Measurements from ENCODE around the gene THSD7B. TPM values are rescaled to one million over a fixed set of nuclear protein-coding genes. Genes with fewer than 3 reads are reported as not detected.

The THSD7B gene
- total RNA-seq, 2 donors from 2014 or later = 0.95 to 12.7 TPM

DNA sequence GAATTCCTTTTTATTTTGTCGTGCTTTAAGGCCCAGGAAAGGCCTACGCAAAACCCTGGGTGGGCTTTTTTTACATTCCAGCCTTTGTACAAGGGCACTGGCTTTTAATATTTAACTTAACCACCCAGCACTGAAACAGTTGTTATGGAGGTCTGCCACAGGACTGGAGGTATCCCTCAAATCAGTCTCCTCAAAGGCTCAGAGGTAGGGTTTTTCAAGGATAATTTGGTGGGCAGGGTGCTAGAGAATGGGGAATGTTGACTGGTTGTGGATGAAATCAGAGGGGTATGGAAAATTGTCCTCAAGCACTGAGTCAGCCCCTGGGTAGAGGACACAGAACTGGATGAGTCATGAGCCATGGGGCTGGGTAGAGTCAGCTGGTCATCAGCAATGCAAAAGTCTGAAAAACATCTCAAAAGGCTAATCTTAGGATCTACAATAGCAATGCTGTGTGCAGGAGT, 443.1 kb downstream of the THSD7B start:
- no peaks in the 10 kb centered on the region for H3K9me3 ChIP-seq
- no peaks in the 10 kb centered on the region for H3K4me1 ChIP-seq (ENCODE audit: control insufficient read depth in 1 of 2, low read depth in 2 of 2)
- H3K36me3 ChIP-seq = no peaks in the 10 kb centered on the region
- no peak for ATAC-seq (ENCODE audit: insufficient number of reproducible peaks, low FRiP score, low read depth)
- no peak for DNase-seq (ENCODE audit: low spot score)
- H3K27ac ChIP-seq = no peak overlapping the region
- H3K4me3 ChIP-seq = no peak overlapping the region
- TF ChIP-seq, protein P1, sequence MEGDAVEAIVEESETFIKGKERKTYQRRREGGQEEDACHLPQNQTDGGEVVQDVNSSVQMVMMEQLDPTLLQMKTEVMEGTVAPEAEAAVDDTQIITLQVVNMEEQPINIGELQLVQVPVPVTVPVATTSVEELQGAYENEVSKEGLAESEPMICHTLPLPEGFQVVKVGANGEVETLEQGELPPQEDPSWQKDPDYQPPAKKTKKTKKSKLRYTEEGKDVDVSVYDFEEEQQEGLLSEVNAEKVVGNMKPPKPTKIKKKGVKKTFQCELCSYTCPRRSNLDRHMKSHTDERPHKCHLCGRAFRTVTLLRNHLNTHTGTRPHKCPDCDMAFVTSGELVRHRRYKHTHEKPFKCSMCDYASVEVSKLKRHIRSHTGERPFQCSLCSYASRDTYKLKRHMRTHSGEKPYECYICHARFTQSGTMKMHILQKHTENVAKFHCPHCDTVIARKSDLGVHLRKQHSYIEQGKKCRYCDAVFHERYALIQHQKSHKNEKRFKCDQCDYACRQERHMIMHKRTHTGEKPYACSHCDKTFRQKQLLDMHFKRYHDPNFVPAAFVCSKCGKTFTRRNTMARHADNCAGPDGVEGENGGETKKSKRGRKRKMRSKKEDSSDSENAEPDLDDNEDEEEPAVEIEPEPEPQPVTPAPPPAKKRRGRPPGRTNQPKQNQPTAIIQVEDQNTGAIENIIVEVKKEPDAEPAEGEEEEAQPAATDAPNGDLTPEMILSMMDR (IDR thresholded peaks at IDR 0.05) = no peak
- H3K27me3 ChIP-seq (replicated peaks; ENCODE audit: insufficient read depth) = no peaks in the 10 kb centered on the region

DNA sequence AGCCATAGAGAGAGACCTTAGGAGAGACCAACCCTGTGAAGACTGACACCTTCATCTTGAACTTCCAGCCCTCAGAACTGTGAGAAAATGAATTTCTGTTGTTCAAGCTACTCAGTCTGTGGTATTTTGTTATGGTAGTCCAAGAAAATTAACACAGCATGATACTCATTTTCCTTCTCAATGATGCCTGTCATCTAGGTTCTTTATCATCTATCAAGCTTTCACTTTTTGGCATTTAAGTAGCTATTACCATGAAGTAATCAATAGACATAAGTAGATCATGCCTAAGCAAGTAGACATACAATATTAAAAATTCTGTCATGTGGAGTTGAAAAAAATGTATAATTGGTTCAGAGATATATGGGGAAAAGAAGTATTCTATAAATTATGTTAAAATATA, 444.7 kb downstream of the THSD7B start:
- no peak overlapping the region for H3K4me3 ChIP-seq
- no peaks in the 10 kb centered on the region for H3K27me3 ChIP-seq (replicated peaks; ENCODE audit: insufficient read depth)
- no peak for DNase-seq (ENCODE audit: low spot score)
- TF ChIP-seq, protein P1 (IDR thresholded peaks at IDR 0.05) = no peak
- no peaks in the 10 kb centered on the region for H3K9me3 ChIP-seq
- no peak overlapping the region for H3K27ac ChIP-seq
- no peaks in the 10 kb centered on the region for H3K36me3 ChIP-seq
- no peaks in the 10 kb centered on the region for H3K4me1 ChIP-seq (ENCODE audit: control insufficient read depth in 1 of 2, low read depth in 2 of 2)
- no peak for ATAC-seq (ENCODE audit: insufficient number of reproducible peaks, low FRiP score, low read depth)

DNA sequence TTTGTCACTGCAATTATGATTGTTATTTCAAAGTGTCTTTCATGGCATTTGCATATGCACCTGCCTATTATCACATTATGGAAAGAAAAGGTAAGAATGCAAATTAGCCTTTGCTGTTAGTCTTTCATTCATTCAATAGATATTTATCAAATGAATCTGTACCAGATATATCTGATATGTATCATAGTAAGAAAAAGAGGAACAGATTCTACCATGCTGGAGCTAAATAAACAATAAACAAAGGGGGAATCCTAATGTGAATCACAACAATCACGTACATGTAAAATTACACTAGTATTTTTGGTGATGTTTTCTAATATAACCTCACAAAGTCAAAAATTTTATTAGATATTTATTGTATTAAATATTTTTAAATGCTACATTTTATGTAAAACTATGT, 446.4 kb downstream of the THSD7B start:
- H3K27me3 ChIP-seq (replicated peaks; ENCODE audit: insufficient read depth) = no peaks in the 10 kb centered on the region
- DNase-seq (ENCODE audit: low spot score) (no peak), ATAC-seq (ENCODE audit: insufficient number of reproducible peaks, low FRiP score, low read depth) (no peak)
- no peaks in the 10 kb centered on the region for H3K9me3 ChIP-seq
- H3K4me3 ChIP-seq = no peak overlapping the region
- H3K36me3 ChIP-seq = no peaks in the 10 kb centered on the region
- H3K27ac ChIP-seq = no peak overlapping the region
- H3K4me1 ChIP-seq (ENCODE audit: control insufficient read depth in 1 of 2, low read depth in 2 of 2) = no peaks in the 10 kb centered on the region
- TF ChIP-seq, protein P1 (IDR thresholded peaks at IDR 0.05) = no peak

DNA sequence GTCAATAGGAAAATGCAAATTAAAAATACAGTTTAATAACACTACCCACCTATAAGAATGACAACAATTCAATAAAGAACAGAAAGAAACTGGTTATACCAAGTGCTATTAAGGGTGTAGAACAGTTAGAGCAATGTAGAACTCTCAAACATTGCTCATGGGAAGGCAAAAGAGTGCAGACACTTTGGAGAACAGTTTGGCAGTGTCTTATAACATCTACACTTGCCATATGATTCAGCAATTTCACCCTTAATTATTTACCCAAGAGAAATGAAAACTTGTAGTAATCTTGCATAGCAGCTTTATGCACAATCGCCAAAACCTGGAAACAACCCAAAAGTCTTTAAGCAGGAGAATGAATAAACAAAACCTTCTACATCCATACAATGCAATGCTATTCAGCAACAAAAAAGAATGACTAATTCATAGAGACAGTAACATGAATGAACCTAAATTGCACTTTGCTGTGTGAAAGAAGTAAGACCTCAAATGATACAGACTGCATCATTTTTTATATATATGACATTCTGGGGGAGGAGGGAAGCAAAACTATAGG, 455.2 kb downstream of the THSD7B start:
- H3K4me1 ChIP-seq (ENCODE audit: control insufficient read depth in 1 of 2, low read depth in 2 of 2) = peaks cover 0 to 9% of the 10 kb centered on the region in 2 donors
- H3K27ac ChIP-seq = no peak overlapping the region
- H3K9me3 ChIP-seq = no peaks in the 10 kb centered on the region
- H3K27me3 ChIP-seq (replicated peaks; ENCODE audit: insufficient read depth) = no peaks in the 10 kb centered on the region
- H3K36me3 ChIP-seq = no peaks in the 10 kb centered on the region
- DNase-seq (ENCODE audit: low spot score) (no peak), ATAC-seq (ENCODE audit: insufficient number of reproducible peaks, low FRiP score, low read depth) (no peak)
- no peak overlapping the region for H3K4me3 ChIP-seq
- TF ChIP-seq, protein P1 (IDR thresholded peaks at IDR 0.05) = no peak

GRCh38 chr2:137221797-137222492, 456.6 kb downstream of the THSD7B start:
- Histone ChIP-seq H3K36me3 (no peaks in the 10 kb centered on the region), H3K4me1 (ENCODE audit: control insufficient read depth in 1 of 2, low read depth in 2 of 2) (peaks cover 0 to 9% of the 10 kb centered on the region in 2 donors), H3K27me3 (replicated peaks; ENCODE audit: insufficient read depth) (no peaks in the 10 kb centered on the region), H3K9me3 (no peaks in the 10 kb centered on the region), H3K27ac (no peak overlapping the region), H3K4me3 (no peak overlapping the region)
- TF ChIP-seq, protein P1 (IDR thresholded peaks at IDR 0.05) = no peak
- no peak for ATAC-seq (ENCODE audit: insufficient number of reproducible peaks, low FRiP score, low read depth)
- no peak for DNase-seq (ENCODE audit: low spot score)
